ENCODE results near the gene USP1.

GRCh38 chr1:62420214-62420613 is 16.6 kb upstream of the USP1 start:
- TF ChIP-seq CTCF (IDR thresholded peaks at IDR 0.05), result no peak
- no peak for TF ChIP-seq POLR2A (IDR thresholded peaks at IDR 0.05)

Data from tibial nerve (tissue), 3 donors.